Mucosa of stomach (tissue), 1 donor: ENCODE results near the gene KRTAP9-1.
"Not testable (repeated sequence)": the region's sequence is repeated elsewhere in the genome, so short reads cannot be mapped to it uniquely, and the experiment has no call there.

Experiments
- H3K27me3 ChIP-seq: one replicate; pipeline ENCODE4 v1.7.0; 2013; ENCODE audit warnings: mild to moderate bottlenecking, low read length; ENCODE audit not compliant: control insufficient read depth, insufficient read depth
- H3K36me3 ChIP-seq: one replicate; pipeline ENCODE4 v1.7.0; 2013; ENCODE audit warnings: low read length; ENCODE audit not compliant: control insufficient read depth, insufficient read depth
- H3K4me1 ChIP-seq: one replicate; pipeline ENCODE4 v1.7.0; 2013; ENCODE audit warnings: mild to moderate bottlenecking, low read length; ENCODE audit not compliant: control insufficient read depth, insufficient read depth
- H3K4me3 ChIP-seq: one replicate; pipeline ENCODE4 v1.7.0; 2013; ENCODE audit warnings: low read length
- H3K9ac ChIP-seq: one replicate; pipeline ENCODE4 v1.7.0; 2013; ENCODE audit warnings: mild to moderate bottlenecking, low read length, moderate library complexity
- H3K9me3 ChIP-seq: one replicate; pipeline ENCODE4 v1.7.0; 2013; ENCODE audit warnings: mild to moderate bottlenecking, low read length, moderate library complexity; ENCODE audit not compliant: control insufficient read depth
- donor health status: Pancreatic carcinoma.

The KRTAP9-1 gene, protein sequence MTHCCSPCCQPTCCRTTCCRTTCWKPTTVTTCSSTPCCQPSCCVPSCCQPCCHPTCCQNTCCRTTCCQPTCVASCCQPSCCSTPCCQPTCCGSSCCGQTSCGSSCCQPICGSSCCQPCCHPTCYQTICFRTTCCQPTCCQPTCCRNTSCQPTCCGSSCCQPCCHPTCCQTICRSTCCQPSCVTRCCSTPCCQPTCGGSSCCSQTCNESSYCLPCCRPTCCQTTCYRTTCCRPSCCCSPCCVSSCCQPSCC

DNA sequence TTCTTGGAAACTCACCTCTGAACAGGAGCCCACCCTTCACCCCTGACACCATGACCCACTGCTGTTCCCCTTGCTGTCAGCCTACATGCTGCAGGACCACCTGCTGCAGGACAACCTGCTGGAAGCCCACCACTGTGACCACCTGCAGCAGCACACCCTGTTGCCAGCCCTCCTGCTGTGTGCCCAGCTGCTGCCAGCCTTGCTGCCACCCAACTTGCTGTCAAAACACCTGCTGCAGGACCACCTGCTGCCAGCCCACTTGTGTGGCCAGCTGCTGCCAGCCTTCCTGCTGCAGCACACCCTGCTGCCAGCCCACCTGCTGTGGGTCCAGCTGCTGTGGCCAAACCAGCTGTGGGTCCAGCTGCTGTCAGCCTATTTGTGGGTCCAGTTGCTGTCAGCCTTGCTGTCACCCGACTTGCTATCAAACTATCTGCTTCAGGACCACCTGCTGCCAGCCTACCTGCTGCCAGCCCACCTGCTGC, at the start of gene KRTAP9-1:
Gene KRTAP9-1 (plus strand): TSS at position 51 of the 482 bp plus-strand sequence. CDS start 0 bp downstream, at position 51.
- not testable (repeated sequence) for H3K36me3 ChIP-seq, H3K27me3 ChIP-seq, H3K9me3 ChIP-seq, H3K4me1 ChIP-seq, H3K9ac ChIP-seq, H3K4me3 ChIP-seq

DNA sequence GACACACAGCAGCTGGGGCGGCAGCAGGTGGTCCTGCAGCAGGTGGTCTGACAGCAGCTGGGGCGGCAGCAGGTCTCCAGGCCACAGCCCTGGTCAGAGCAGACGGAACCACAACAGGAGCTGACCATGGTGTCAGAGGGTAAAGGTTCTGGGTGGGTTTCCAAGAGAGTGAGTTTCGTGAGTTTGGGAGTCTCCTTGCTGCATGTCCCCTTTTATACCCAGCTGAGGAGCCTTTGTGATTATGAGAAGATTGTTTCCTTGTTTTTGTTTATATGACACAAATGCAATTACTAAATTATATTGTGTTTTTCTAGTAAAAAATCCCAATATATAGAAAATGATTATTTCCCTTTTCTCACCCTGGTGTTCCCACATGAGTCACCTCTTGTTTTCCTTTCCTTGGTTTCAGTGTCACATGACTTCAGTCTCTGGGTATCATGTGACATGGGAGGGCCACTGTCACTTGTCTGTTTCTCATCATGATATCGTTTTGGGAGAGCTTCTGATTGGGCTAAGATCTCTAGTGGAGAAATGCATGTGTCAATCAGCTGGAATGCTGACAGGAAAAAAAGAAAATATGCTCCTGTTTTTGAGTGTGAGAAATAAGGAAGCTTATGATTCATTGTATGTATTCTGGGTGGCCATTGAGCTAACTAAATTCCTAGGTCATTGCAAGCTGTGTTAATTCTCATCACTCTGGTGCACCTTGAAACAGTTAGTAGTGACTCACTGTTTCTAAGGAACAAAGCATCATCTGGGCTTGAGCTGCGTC, 49.1 kb upstream of the KRTAP9-1 start, which contains the start of gene KRTAP4-6:
Gene KRTAP4-6 (minus strand): TSS at position 185 of the 772 bp plus-strand sequence. CDS start 57 bp downstream, at position 128.
- no peaks in the 10 kb centered on the region for H3K27me3 ChIP-seq
- H3K9ac ChIP-seq = no peak within 1 kb of the TSS
- no peak within 1 kb of the TSS for H3K4me3 ChIP-seq
- H3K9me3 ChIP-seq = no peaks in the 10 kb centered on the region
- H3K36me3 ChIP-seq = no peaks in the 10 kb centered on the region
- no peaks in the 10 kb centered on the region for H3K4me1 ChIP-seq

DNA sequence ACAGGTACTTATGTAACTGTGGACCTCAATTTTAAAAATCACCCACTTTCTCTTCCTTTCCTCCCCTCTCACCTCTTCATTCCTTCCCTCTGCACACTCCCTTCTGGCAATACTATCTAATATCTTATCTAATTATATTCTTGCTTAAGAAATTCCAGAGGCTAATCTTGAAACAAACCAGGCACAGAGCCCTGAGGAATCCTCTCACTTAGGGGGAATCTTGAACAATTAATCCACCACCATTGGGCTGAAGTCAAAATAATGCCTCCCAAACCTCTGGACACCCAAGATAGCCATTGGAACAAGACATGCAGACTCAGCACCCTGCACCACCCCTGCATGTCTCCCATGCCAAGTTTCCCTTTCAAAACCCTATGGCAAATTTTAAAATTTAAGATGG, 48.3 kb upstream of the KRTAP9-1 start:
- H3K9me3 ChIP-seq = no peaks in the 10 kb centered on the region
- no peaks in the 10 kb centered on the region for H3K4me1 ChIP-seq
- no peaks in the 10 kb centered on the region for H3K36me3 ChIP-seq
- no peaks in the 10 kb centered on the region for H3K27me3 ChIP-seq
- H3K9ac ChIP-seq = no peak overlapping the region
- H3K4me3 ChIP-seq = no peak overlapping the region

DNA sequence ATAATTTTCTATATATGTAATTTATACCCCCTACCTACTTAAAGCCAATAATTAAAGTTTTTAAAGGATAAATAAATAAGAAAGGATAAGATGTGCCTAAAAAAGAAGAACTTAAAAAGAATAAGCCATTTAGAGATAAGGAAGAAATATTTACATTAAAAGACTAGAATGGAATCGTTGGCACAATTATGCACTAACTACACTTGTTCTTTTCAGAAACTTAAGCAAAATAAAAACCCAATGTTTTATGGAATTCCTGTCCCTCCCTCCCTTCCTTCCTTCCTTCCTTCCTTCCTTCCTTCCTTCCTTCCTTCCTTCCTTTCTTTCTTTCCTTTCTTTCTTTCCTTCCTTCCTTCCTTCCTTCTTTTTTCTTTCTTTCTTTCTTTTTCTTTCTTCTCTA, 44.8 kb upstream of the KRTAP9-1 start:
- no peaks in the 10 kb centered on the region for H3K36me3 ChIP-seq
- no peaks in the 10 kb centered on the region for H3K9me3 ChIP-seq
- H3K4me3 ChIP-seq = no peak overlapping the region
- H3K4me1 ChIP-seq = no peaks in the 10 kb centered on the region
- H3K27me3 ChIP-seq = no peaks in the 10 kb centered on the region
- no peak overlapping the region for H3K9ac ChIP-seq

DNA sequence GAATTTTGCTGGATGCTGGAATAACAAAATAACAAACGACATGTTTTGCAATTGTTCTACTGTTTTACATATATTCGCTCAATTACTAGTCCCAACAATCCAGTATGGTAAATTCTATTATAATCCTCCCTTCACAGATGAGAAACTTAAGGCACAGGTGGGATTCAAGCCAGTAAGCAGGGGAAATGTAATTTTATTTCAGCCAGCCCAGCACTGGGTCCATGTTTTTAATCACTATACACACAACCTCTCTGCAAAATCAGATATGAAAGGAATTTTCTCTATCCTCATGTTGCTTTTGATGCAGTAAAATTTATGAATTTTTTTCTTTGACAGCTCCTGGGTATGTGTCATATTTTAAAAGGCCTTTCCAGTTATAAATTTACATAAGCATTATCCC, 44.4 kb upstream of the KRTAP9-1 start:
- Histone ChIP-seq H3K27me3 (no peaks in the 10 kb centered on the region), H3K4me1 (no peaks in the 10 kb centered on the region), H3K9ac (no peak overlapping the region), H3K9me3 (no peaks in the 10 kb centered on the region), H3K4me3 (no peak overlapping the region), H3K36me3 (no peaks in the 10 kb centered on the region)

DNA sequence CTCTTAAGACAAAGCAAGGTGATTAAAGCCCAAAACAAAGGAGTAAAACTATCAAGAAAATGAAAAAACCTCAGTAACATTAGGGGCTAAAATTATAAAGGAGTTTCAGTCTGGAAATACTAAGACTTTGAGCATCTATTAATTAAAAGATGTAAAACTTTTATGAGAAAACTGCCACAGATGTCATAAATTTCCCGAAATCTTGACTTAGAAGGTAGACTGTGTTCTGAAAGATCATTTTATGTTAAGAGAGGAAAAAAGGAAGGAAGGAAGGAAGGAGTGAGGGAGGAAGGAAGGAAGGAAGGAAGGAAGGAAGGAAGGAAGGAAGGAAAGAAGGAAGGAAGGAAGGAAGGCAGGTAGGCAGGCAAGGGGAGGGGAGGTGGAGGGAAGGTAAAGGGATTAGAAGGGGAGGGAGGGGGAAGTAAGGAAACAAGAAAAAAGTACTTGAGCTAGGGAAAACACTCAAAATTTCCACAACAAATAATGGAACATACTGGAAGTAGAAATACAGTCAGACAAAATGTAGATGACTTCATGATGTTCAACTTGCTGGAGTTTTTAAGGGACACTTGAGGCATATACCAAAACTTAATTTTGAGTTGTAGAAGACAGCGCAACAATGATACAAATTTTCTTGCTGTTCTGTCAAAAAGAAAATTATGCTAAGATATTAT, 42.0 kb upstream of the KRTAP9-1 start:
- no peaks in the 10 kb centered on the region for H3K9me3 ChIP-seq
- no peak overlapping the region for H3K9ac ChIP-seq
- H3K36me3 ChIP-seq = no peaks in the 10 kb centered on the region
- no peak overlapping the region for H3K4me3 ChIP-seq
- H3K4me1 ChIP-seq = no peaks in the 10 kb centered on the region
- H3K27me3 ChIP-seq = no peaks in the 10 kb centered on the region

DNA sequence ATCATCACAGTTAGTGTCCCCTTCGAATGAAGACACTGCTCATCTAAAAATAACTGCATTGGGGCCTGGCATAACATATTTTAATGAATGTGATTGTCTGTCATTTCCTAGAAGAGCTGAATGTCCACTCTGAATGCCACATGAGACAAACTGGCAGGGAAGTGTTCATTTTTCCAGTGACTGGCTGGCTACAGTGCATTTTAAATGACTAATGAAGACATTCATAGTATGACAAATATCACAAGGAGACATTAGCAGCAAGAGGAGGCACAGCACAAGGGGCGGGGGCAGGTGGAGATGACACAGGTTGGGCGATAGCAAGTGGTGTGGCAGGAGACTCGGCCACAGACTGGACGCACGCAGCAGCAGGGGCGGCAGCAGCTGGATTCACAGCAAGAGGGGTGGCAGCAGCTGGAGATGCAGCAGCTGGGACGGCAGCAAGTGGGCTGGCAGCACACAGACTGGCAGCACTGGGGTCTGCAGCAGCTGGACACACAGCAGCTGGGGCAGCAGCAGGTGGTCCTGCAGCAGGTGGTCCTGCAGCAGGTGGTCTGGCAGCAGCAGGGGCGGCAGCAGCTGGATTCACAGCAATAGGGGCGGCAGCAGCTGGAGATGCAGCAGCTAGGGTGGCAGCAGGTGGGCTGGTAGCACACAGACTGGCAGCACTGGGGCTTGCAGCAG, 40.6 kb upstream of the KRTAP9-1 start:
- not testable (repeated sequence) for H3K4me1 ChIP-seq, H3K9ac ChIP-seq, H3K9me3 ChIP-seq, H3K4me3 ChIP-seq, H3K27me3 ChIP-seq, H3K36me3 ChIP-seq

DNA sequence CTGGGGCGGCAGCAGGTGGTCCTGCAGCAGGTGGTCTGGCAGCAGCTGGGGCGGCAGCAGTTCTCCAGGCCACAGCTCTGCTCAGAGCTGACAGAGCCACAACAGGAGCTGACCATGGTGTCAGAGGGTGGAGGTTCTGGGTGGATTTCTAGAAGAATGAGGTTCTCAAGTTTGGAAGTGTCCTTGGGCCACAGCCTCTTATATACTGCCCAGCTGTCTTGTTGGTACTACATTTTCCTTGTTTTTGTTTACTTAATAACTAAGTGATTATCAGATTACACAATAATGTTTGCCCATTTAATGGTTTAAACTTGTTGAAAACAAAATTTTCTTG, 40.1 kb upstream of the KRTAP9-1 start, which contains the start of gene KRTAP4-5:
Gene KRTAP4-5 (minus strand): TSS at position 174 of the 334 bp plus-strand sequence. CDS start 58 bp downstream, at position 116.
- H3K4me3 ChIP-seq = no peak within 1 kb of the TSS
- H3K4me1 ChIP-seq = no peaks in the 10 kb centered on the region
- H3K9me3 ChIP-seq = no peaks in the 10 kb centered on the region
- H3K27me3 ChIP-seq = no peaks in the 10 kb centered on the region
- H3K9ac ChIP-seq = no peak within 1 kb of the TSS
- no peaks in the 10 kb centered on the region for H3K36me3 ChIP-seq

DNA sequence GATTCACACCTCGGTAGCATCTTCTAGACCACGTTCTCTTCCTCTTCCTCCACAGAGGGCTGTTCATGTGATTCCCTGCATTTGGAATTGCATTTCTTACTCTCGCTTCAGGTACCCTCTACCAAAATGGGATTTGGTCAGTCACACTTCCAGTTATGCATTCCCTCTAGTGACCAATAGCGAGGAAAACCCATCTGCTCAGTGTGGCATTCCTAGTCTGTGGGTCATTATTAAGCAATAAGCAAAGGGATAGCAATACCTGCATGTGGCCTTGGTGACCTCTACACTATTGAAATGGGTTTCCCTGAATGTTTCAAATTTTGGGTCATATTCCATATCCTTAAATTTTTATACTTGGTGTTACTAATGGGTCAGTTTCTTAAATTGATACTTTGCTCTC, 39.7 kb upstream of the KRTAP9-1 start:
- no peaks in the 10 kb centered on the region for H3K4me1 ChIP-seq
- H3K9me3 ChIP-seq = no peaks in the 10 kb centered on the region
- no peak overlapping the region for H3K9ac ChIP-seq
- no peak overlapping the region for H3K4me3 ChIP-seq
- no peaks in the 10 kb centered on the region for H3K27me3 ChIP-seq
- H3K36me3 ChIP-seq = no peaks in the 10 kb centered on the region

DNA sequence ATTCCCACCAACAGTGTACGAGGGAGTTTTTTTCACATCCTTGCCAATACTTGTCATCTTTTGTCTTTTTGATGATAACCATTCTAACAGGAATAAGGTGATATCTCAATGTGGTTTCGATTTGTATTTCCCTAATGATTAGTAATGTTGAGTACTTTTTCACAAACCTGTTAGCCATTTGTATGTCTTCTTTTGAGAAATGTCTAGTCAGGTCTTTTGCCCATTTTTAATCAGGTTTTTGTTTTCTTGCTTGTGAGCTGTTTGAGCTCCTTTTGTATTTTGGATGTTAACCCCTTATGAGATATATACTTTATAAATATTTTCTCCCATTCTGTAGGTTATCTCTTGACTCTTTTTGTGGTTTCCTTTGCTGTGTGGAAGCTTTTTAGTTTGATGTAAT, 38.2 kb upstream of the KRTAP9-1 start:
- H3K36me3 ChIP-seq = no peaks in the 10 kb centered on the region
- no peak overlapping the region for H3K9ac ChIP-seq
- H3K27me3 ChIP-seq = no peaks in the 10 kb centered on the region
- H3K4me1 ChIP-seq = no peaks in the 10 kb centered on the region
- no peaks in the 10 kb centered on the region for H3K9me3 ChIP-seq
- no peak overlapping the region for H3K4me3 ChIP-seq

DNA sequence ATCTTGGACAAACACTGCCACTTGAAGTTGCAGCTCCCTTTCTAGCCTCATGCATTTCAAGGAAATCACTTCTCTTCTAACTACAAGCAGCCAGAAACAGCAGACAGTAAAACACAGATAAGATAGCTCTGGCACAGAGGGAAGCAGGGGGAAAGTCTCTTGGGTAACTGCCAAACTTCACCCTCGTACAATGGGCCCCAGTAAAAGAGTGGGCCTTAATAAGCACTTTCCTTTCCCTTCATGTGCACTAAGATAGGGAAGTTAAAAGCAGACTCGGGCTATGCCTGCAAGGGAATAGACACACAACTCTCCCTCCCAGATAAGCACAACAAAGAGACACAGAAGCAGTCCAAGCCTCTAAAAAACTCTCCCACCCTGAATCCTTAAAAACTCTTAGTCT, 35.8 kb upstream of the KRTAP9-1 start:
- H3K9ac ChIP-seq = no peak overlapping the region
- no peak overlapping the region for H3K4me3 ChIP-seq
- no peaks in the 10 kb centered on the region for H3K27me3 ChIP-seq
- H3K9me3 ChIP-seq = no peaks in the 10 kb centered on the region
- no peaks in the 10 kb centered on the region for H3K4me1 ChIP-seq
- H3K36me3 ChIP-seq = no peaks in the 10 kb centered on the region

DNA sequence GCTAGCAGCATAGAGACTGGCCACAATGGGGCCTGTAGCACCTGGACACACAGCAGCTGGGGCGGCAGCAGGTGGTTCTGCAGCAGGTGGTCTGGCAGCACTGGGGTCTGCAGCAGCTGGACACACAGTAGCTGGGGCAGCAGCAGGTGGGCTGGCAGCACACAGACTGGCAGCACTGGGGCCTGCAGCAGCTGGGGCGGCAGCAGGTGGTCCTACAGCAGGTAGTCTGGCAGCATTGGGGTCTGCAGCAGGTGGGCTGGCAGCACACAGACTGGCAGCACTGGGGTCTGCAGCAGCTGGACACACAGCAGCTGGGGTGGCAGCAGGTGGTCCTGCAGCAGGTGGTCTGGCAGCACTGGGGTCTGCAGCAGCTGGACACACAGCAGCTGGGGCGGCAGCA, 29.5 kb upstream of the KRTAP9-1 start:
- H3K4me3 ChIP-seq, H3K4me1 ChIP-seq, H3K27me3 ChIP-seq, H3K9ac ChIP-seq, H3K9me3 ChIP-seq, H3K36me3 ChIP-seq: not testable (repeated sequence)
